GM12878 (cell line): ENCODE results near the gene NAA60. TPM values are rescaled to one million over a fixed set of nuclear protein-coding genes. Genes with fewer than 3 reads are reported as not detected.

Experiments used
- BHLHE40 ChIP-seq, 2 experiments: fragments of 450-650 bp in 1 of 2; IDR thresholded peaks; 2 replicates each; pipeline ENCODE4 v1.6.1; 2011 to 2017; ENCODE audit warnings: low read depth in 2 of 2, borderline replicate concordance in 1 of 2, improper control_type of control experiment in 1 of 2, low read length in 1 of 2, mild to moderate bottlenecking in 1 of 2
- BRCA1 ChIP-seq: IDR thresholded peaks from 2 replicates; pipeline ENCODE4 v1.6.1; 2011; ENCODE audit warnings: low read depth, low read length, improper control_type of control experiment
- CBFB ChIP-seq: IDR thresholded peaks from 2 replicates; pipeline ENCODE4 v1.6.1; 2016; ENCODE audit warnings: antibody characterized with exemption, low read depth
- CHD1 ChIP-seq: IDR thresholded peaks from 2 replicates; pipeline ENCODE4 v1.6.1; 2012; ENCODE audit warnings: low read depth, low read length, improper control_type of control experiment
- CREB1 ChIP-seq: IDR thresholded peaks from 2 replicates; pipeline ENCODE4 v1.6.1; 2012; ENCODE audit warnings: low read depth, mild to moderate bottlenecking, inconsistent platforms
- DPF2 ChIP-seq: fragments of 450-650 bp; IDR thresholded peaks from 2 replicates; pipeline ENCODE4 v1.6.1; 2017; ENCODE audit warnings: mild to moderate bottlenecking
- EGR1 ChIP-seq, 2 experiments: IDR thresholded peaks; 1 replicate in 1 of 2; 2 replicates in 1 of 2; pipeline ENCODE4 v1.6.1; 2011 to 2012; ENCODE audit warnings: low read depth in 2 of 2, low read length in 2 of 2, borderline replicate concordance in 1 of 2, mild to moderate bottlenecking in 1 of 2, moderate library complexity in 1 of 2
- ETV6 ChIP-seq, 2 experiments: fragments of 450-650 bp in 1 of 2; IDR thresholded peaks in 1 of 2; conservative IDR thresholded peaks in 1 of 2; 2 replicates each; pipeline ENCODE4 v1.6.1; 2014; ENCODE audit warnings: antibody characterized with exemption in 1 of 2, borderline replicate concordance in 1 of 2, low read depth in 1 of 2, mild to moderate bottlenecking in 1 of 2, moderate library complexity in 1 of 2
- KAT2A ChIP-seq: conservative IDR thresholded peaks from 2 replicates; pipeline ENCODE4 v1.6.1; 2011; ENCODE audit warnings: low read depth, low read length; ENCODE audit not compliant: control insufficient read depth
- MEF2B ChIP-seq: fragments of 450-650 bp; IDR thresholded peaks from 2 replicates; pipeline ENCODE4 v1.6.1; 2018; ENCODE audit warnings: mild to moderate bottlenecking, moderate library complexity; ENCODE audit not compliant: partially characterized antibody, poor library complexity, severe bottlenecking
- MTA3 ChIP-seq: IDR thresholded peaks from 2 replicates; pipeline ENCODE4 v1.6.1; 2012; ENCODE audit warnings: low read length, inconsistent platforms, borderline replicate concordance
- MXI1 ChIP-seq: fragments of 150-350 bp; IDR thresholded peaks from 2 replicates; pipeline ENCODE4 v1.6.1; 2011; ENCODE audit warnings: low read depth, mild to moderate bottlenecking, inconsistent platforms, low read length, improper control_type of control experiment
- NFXL1 ChIP-seq: fragments of 450-650 bp; IDR thresholded peaks from 2 replicates; pipeline ENCODE4 v1.6.1; 2017; ENCODE audit warnings: antibody characterized with exemption, mild to moderate bottlenecking, borderline replicate concordance
- NFYA ChIP-seq: IDR thresholded peaks from 2 replicates; pipeline ENCODE4 v1.6.1; 2011; ENCODE audit warnings: low read depth, mild to moderate bottlenecking, low read length, improper control_type of control experiment, borderline replicate concordance
- NR2C1 ChIP-seq: fragments of 450-650 bp; IDR thresholded peaks from 2 replicates; pipeline ENCODE4 v1.6.1; 2017; ENCODE audit warnings: antibody characterized with exemption, mild to moderate bottlenecking, moderate library complexity
- NR2C2 ChIP-seq: IDR thresholded peaks from 2 replicates; pipeline ENCODE4 v1.6.1; 2011; ENCODE audit warnings: borderline replicate concordance, low read depth; ENCODE audit not compliant: control insufficient read depth, insufficient read length
- NR2F1 ChIP-seq: fragments of 450-650 bp; conservative IDR thresholded peaks from 2 replicates; pipeline ENCODE4 v1.6.1; 2017; ENCODE audit warnings: mild to moderate bottlenecking
- NRF1 ChIP-seq: conservative IDR thresholded peaks from 2 replicates; pipeline ENCODE4 v1.6.1; 2011; ENCODE audit warnings: mild to moderate bottlenecking, low read depth, low read length, improper control_type of control experiment
- PKNOX1 ChIP-seq: fragments of 450-650 bp; IDR thresholded peaks from 2 replicates; pipeline ENCODE4 v1.6.1; 2016; ENCODE audit warnings: mild to moderate bottlenecking
- RAD51 ChIP-seq: fragments of 450-650 bp; IDR thresholded peaks from 2 replicates; pipeline ENCODE4 v1.6.1; 2016; ENCODE audit warnings: moderate library complexity, mild to moderate bottlenecking, inconsistent platforms
- RBBP5 ChIP-seq: fragments of 200-600 bp; sonication (generic); conservative IDR thresholded peaks from 2 replicates; pipeline ENCODE4 v1.6.1; 2016
- RELA ChIP-seq: fragments of 450-650 bp; IDR thresholded peaks from 2 replicates; pipeline ENCODE4 v1.8.0; 2014; ENCODE audit warnings: borderline replicate concordance; ENCODE audit not compliant: partially characterized antibody
- RFX5 ChIP-seq: IDR thresholded peaks from 2 replicates; pipeline ENCODE4 v1.6.1; 2011; ENCODE audit warnings: low read depth, low read length, improper control_type of control experiment
- RUNX3 ChIP-seq: IDR thresholded peaks from 2 replicates; pipeline ENCODE4 v1.6.1; 2012; ENCODE audit warnings: low read length, inconsistent platforms
- TCF12 ChIP-seq: IDR thresholded peaks from 2 replicates; pipeline ENCODE4 v1.6.1; 2011; ENCODE audit warnings: low read depth, mild to moderate bottlenecking, low read length
- USF2 ChIP-seq: IDR thresholded peaks from 2 replicates; pipeline ENCODE4 v1.6.1; 2011; ENCODE audit warnings: low read depth, low read length, improper control_type of control experiment, borderline replicate concordance
- WRNIP1 ChIP-seq: IDR thresholded peaks from 2 replicates; pipeline ENCODE4 v1.6.1; 2011; ENCODE audit warnings: low read depth, low read length, improper control_type of control experiment, borderline replicate concordance
- polyA plus RNA-seq, 11 experiments: library from polyadenylated mRNA; depleted of rRNA in 4 of 11; unstranded in 6 of 11; stranded (reverse) in 5 of 11; fragments of >200 nt; fragmentation: Nextera tagmentation in 4 of 11; fragmentation: Illumina TruSeq in 1 of 11; extraction: Ambion mirVana in 4 of 11; extraction: Trizol in 1 of 11; gene quantifications; 1 replicate in 1 of 11; 2 replicates in 10 of 11; pipeline versions ENCODE4 v1.2.1 to v1.2.3, GENCODE V29; 2011 to 2016; ENCODE audit warnings: inconsistent platforms in 2 of 11, missing spikeins in 2 of 11, low read depth in 1 of 11
- total RNA-seq, 4 experiments: library from RNA; depleted of rRNA in 3 of 4; stranded (reverse); fragments of >200 nt in 3 of 4; fragmentation: Illumina TruSeq in 1 of 4; extraction: Trizol in 1 of 4; gene quantifications; 2 replicates each; pipeline versions ENCODE4 v1.2.1 to v1.2.3, GENCODE V29; 2013 to 2021

The NAA60 gene
- total and polyA plus RNA-seq, 10 of the 15 experiments (the other 5 are each of a cell fraction or from before 2014, with no cell fraction given), result 6.2 to 43.1 (median 34.6) TPM

GRCh38 chr16:3458852-3459361 lies 15.4 kb downstream of the NAA60 start (continued):
- TF ChIP-seq EGR1 (IDR thresholded peaks at IDR 0.05; ENCODE audit: borderline replicate concordance in 1 of 2, low read depth in 2 of 2, low read length in 2 of 2), result no peak
- no peak for TF ChIP-seq BRCA1
- TF ChIP-seq NRF1, result no peak
- no peak for TF ChIP-seq NFYA
- no peak for TF ChIP-seq NR2C2
- no peak for TF ChIP-seq RELA
- TF ChIP-seq CREB1, result 0 out of 2 replicates have a peak, but pooled peaks have one; percentile 14
- TF ChIP-seq CHD1, result no peak
- peak; percentile 56 to 79; a peak in 3 of 4 replicates for TF ChIP-seq BHLHE40 (IDR thresholded peaks at IDR 0.05; ENCODE audit: borderline replicate concordance in 1 of 2, low read depth in 2 of 2, low read length in 1 of 2)
- TF ChIP-seq CBFB, result no peak
- no peak for TF ChIP-seq ETV6 (conservative IDR thresholded peaks at IDR 0.05 in 1 of 2, IDR thresholded peaks at IDR 0.05 in 1 of 2; ENCODE audit: borderline replicate concordance in 1 of 2, low read depth in 1 of 2)
- no peak for TF ChIP-seq RFX5
- TF ChIP-seq RBBP5, result no peak
- TF ChIP-seq USF2, result peak; percentile 45
- TF ChIP-seq DPF2, result no peak
- TF ChIP-seq MTA3, result no peak
- peak; percentile 91 for TF ChIP-seq RAD51
- peak; percentile 50; the same call in 1 of the 2 replicates for TF ChIP-seq NR2F1
- TF ChIP-seq NFXL1, result no peak
- TF ChIP-seq PKNOX1, result peak; percentile 6; the same call in 1 of the 2 replicates
- TF ChIP-seq WRNIP1, result no peak
- TF ChIP-seq MEF2B, result no peak
- peak; percentile 67; the same call in 1 of the 2 replicates for TF ChIP-seq MXI1
- peak; percentile 54; the same call in 1 of the 2 replicates for TF ChIP-seq NR2C1
- 0 out of 2 replicates have a peak, but pooled peaks have one; percentile 27 for TF ChIP-seq RUNX3
- no peak for TF ChIP-seq KAT2A
- TF ChIP-seq TCF12, result no peak
